Keratinocyte (primary cell): ENCODE measurements around the gene CACNA2D4. TPM values are rescaled to one million over a fixed set of nuclear protein-coding genes. Genes with fewer than 3 reads are reported as not detected.

Source experiments
- DNase-seq: peaks from one replicate; pipeline ENCODE4 v3.0.0-alpha.2; 2011; ENCODE audit warnings: low read depth, missing footprints, low spot score
- FAIRE-seq: peaks from 2 replicates; lab custom pipeline; 2011; peaks lifted over from hg19 to GRCh38; lab: Jason Lieb, UNC
- H2AFZ ChIP-seq: 2 replicates; pipeline ENCODE4 v1.6.0; 2012; ENCODE audit warnings: low read length, control low read depth, inconsistent platforms; ENCODE audit not compliant: control insufficient read depth
- H3K27ac ChIP-seq: 2 replicates; pipeline ENCODE4 v1.5.1; 2011; ENCODE audit warnings: low read length; ENCODE audit not compliant: control insufficient read depth, insufficient read depth
- H3K27me3 ChIP-seq: 3 replicates; pipeline ENCODE4 v1.6.0; 2011; ENCODE audit warnings: low read length; ENCODE audit not compliant: control insufficient read depth, insufficient read depth; ENCODE audit errors: extremely low read depth
- H3K36me3 ChIP-seq, 2 experiments: 2 replicates in 1 of 2; 3 replicates in 1 of 2; pipeline ENCODE4 v1.5.1; 2011; ENCODE audit warnings: low read length in 2 of 2, mild to moderate bottlenecking in 1 of 2; ENCODE audit not compliant: control insufficient read depth in 2 of 2, insufficient read depth in 2 of 2; ENCODE audit errors: extremely low read depth in 1 of 2
- H3K4me1 ChIP-seq: 3 replicates; pipeline ENCODE4 v1.5.1; 2011; ENCODE audit warnings: low read length; ENCODE audit not compliant: control insufficient read depth, insufficient read depth; ENCODE audit errors: extremely low read depth
- H3K4me2 ChIP-seq: 3 replicates; pipeline ENCODE4 v1.6.0; 2011; ENCODE audit warnings: low read depth, low read length; ENCODE audit not compliant: control insufficient read depth, insufficient read depth; ENCODE audit errors: extremely low read depth
- H3K4me3 ChIP-seq, 3 experiments: fragments of 200-600 bp in 1 of 3; sonication (generic) in 1 of 3; 2 replicates in 2 of 3; 3 replicates in 1 of 3; pipeline ENCODE4 v1.5.1; 2011 to 2016; ENCODE audit warnings: low read length in 3 of 3, mild to moderate bottlenecking in 3 of 3, control low read depth in 2 of 3, inconsistent platforms in 1 of 3, low read depth in 1 of 3, mixed read lengths in 1 of 3, mixed run types in 1 of 3, moderate library complexity in 1 of 3; ENCODE audit not compliant: control insufficient read depth in 2 of 3, insufficient read depth in 2 of 3; ENCODE audit errors: extremely low read depth in 1 of 3
- H3K79me2 ChIP-seq: 2 replicates; pipeline ENCODE4 v1.6.0; 2012; ENCODE audit warnings: low read length; ENCODE audit not compliant: control insufficient read depth, insufficient read depth
- H3K9ac ChIP-seq: 3 replicates; pipeline ENCODE4 v1.6.0; 2011; ENCODE audit warnings: low read length; ENCODE audit not compliant: control insufficient read depth, insufficient read depth; ENCODE audit errors: extremely low read depth
- H3K9me1 ChIP-seq: 3 replicates; pipeline ENCODE4 v1.6.0; 2011; ENCODE audit warnings: low read length; ENCODE audit not compliant: control insufficient read depth, insufficient read depth; ENCODE audit errors: extremely low read depth
- H3K9me3 ChIP-seq: 2 replicates; pipeline ENCODE4 v1.5.1; 2012; ENCODE audit warnings: low read depth, low read length; ENCODE audit not compliant: control insufficient read depth
- H4K20me1 ChIP-seq: 3 replicates; pipeline ENCODE4 v1.6.0; 2011; ENCODE audit warnings: low read length; ENCODE audit not compliant: control insufficient read depth, insufficient read depth; ENCODE audit errors: extremely low read depth
- CTCF ChIP-seq, 3 experiments: IDR thresholded peaks in 1 of 3; conservative IDR thresholded peaks in 1 of 3; optimal IDR thresholded peaks in 1 of 3; 2 replicates in 2 of 3; 3 replicates in 1 of 3; pipeline versions ENCODE3 to v1.5.1; 2011; ENCODE audit warnings: low read length in 3 of 3, mild to moderate bottlenecking in 3 of 3, moderate library complexity in 2 of 3, control low read depth in 1 of 3, inconsistent platforms in 1 of 3; ENCODE audit not compliant: insufficient read depth in 2 of 3; ENCODE audit errors: extremely low read depth in 1 of 3
- EZH2 ChIP-seq: IDR thresholded peaks from one replicate; pipeline ENCODE4 v1.6.1; 2012; ENCODE audit warnings: inconsistent platforms, mild to moderate bottlenecking, low read length, moderate library complexity
- dilution Hi-C: fragments of 300-500 bp; cut with MboI; formaldehyde crosslinking; loops from one replicate; pipeline ENCODE4 v1.7.0; 2020; ENCODE audit warnings: low sequenced_read_pairs; ENCODE audit not compliant: extremely low pct_ligation_motif_present
- polyA plus RNA-seq, 5 experiments: library from polyadenylated mRNA; depleted of rRNA in 3 of 5; stranded (reverse) in 3 of 5; stranded (forward) in 1 of 5; unstranded in 1 of 5; fragments of >200 nt; gene quantifications; 1 replicate in 1 of 5; 2 replicates in 3 of 5; 3 replicates in 1 of 5; pipeline versions ENCODE4 v1.2.1 to v1.2.3, GENCODE V29; 2011 to 2012; ENCODE audit warnings: missing spikeins in 2 of 5, low read depth in 1 of 5, low replicate concordance in 1 of 5

Gene CACNA2D4
- polyA plus RNA-seq, 1 donor (not counting 4 experiments of a cell fraction or from before 2014, with no cell fraction given), result 0.09 TPM

GRCh38 chr12:1878695-1879094 lies 39.8 kb downstream of the CACNA2D4 start:
- dilution Hi-C loops, result no loop called here
- FAIRE-seq, result no peak
- no peaks in the 10 kb centered on the region for H3K9me1 ChIP-seq
- no peaks in the 10 kb centered on the region for H4K20me1 ChIP-seq
- H3K4me2 ChIP-seq, result no peak overlapping the region
- H3K27me3 ChIP-seq, result no peaks in the 10 kb centered on the region
- no peak for TF ChIP-seq CTCF (optimal IDR thresholded peaks at IDR 0.05 in 1 of 3, IDR thresholded peaks at IDR 0.05 in 1 of 3, conservative IDR thresholded peaks at IDR 0.05 in 1 of 3; ENCODE audit: extremely low read depth in 1 of 3, insufficient read depth in 2 of 3, low read length in 3 of 3)
- TF ChIP-seq EZH2, result no peak
- no peak overlapping the region for H3K4me3 ChIP-seq
- no peak overlapping the region for H2AFZ ChIP-seq
- no peaks in the 10 kb centered on the region for H3K79me2 ChIP-seq
- no peak overlapping the region for H3K27ac ChIP-seq
- H3K9ac ChIP-seq, result no peak overlapping the region
- no peak for DNase-seq
- H3K36me3 ChIP-seq, result no peaks in the 10 kb centered on the region
- H3K9me3 ChIP-seq, result no peaks in the 10 kb centered on the region
- H3K4me1 ChIP-seq, result no peaks in the 10 kb centered on the region

- no peak overlapping the region for H2AFZ ChIP-seq
- no peaks in the 10 kb centered on the region for H3K79me2 ChIP-seq
- no peaks in the 10 kb centered on the region for H3K4me1 ChIP-seq
- no peak overlapping the region for H3K27ac ChIP-seq
- no peaks in the 10 kb centered on the region for H3K36me3 ChIP-seq
- H3K4me3 ChIP-seq, result no peak overlapping the region
- H3K4me2 ChIP-seq, result no peak overlapping the region
- H3K9me3 ChIP-seq, result no peaks in the 10 kb centered on the region
- dilution Hi-C loops, result no loop called here
- H4K20me1 ChIP-seq, result no peaks in the 10 kb centered on the region
- TF ChIP-seq EZH2 (no peak), CTCF (optimal IDR thresholded peaks at IDR 0.05 in 1 of 3, IDR thresholded peaks at IDR 0.05 in 1 of 3, conservative IDR thresholded peaks at IDR 0.05 in 1 of 3; ENCODE audit: extremely low read depth in 1 of 3, insufficient read depth in 2 of 3, low read length in 3 of 3) (no peak)
- no peak for DNase-seq
- H3K9ac ChIP-seq, result no peak overlapping the region
- no peak for FAIRE-seq
- H3K9me1 ChIP-seq, result no peaks in the 10 kb centered on the region
- H3K27me3 ChIP-seq, result no peaks in the 10 kb centered on the region
Observed at GRCh38 chr12:1878214-1878613, 40.2 kb downstream of the CACNA2D4 start.
